ENCODE measurements around the gene SH3BP4.

The SH3BP4 gene

GRCh38 chr2:235097196-235097595 is 145.4 kb downstream of the SH3BP4 start:
- no peak for DNase-seq

GRCh38 chr2:235098269-235098668 is 146.5 kb downstream of the SH3BP4 start:
- peak; percentile 12 for DNase-seq

DNA sequence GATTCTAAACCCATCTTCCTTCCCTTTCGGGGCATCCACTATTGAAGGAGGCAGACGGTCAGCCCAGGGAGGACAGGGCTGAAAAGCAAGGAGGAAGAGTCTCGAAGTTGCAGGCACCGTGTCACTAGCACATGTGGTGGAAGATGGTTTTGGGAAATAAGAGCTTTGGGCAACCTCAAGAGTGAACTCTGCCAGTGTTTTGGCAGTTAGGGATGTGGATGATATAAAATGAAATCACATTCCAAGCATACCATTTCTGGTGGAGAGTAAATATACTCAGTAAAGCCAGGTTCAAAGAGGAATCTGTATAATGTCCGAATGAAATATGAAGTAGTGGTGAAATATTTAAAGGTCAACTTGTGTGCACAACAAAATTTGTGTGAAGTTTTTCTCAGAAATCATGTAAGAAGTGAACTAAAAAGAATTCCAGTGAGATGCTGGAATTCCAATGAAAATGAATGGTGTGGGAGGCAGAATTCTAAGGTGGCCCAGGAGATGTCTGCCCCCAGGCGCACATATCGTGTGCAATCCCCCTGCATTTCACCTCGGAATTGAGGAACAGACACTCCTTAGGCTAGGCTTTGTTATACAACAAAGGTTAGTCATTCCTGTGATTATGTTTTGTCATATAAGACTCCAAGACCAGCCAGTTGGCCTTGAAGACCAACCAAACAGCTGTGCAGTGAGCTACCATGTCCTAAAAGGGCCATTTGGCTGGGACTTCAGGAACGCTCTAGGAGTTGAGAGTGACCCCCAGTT is 147.1 kb downstream of the SH3BP4 start:
- no peak for DNase-seq

- DNase-seq = no peak
Measured at GRCh38 chr2:235102896-235103295, 151.1 kb downstream of the SH3BP4 start.

Data from NCI-H1694 treated with DMSO at 0.1 percent for 48 hours (cell line).